Stimulated activated CD8-positive, alpha-beta memory T cell treated with anti-CD3 and anti-CD28 coated beads, Interleukin-7, amount 100 ng/mL, for 1 hour (primary cell): ENCODE results near the gene TMPRSS4.

Experiments
- DNase-seq, 2 donors: peaks; one replicate each; pipeline ENCODE4 v3.0.0-alpha.2; 2020; ENCODE audit warnings: low read depth in 2 of 2

TMPRSS4 gene

GRCh38 chr11:118076754-118077281 lies at the start of gene TMPRSS4:
Gene TMPRSS4 (plus strand): TSS chr11:118077078. CDS start chr11:118077303, 225 bp downstream.
- no peak for DNase-seq

GRCh38 chr11:118027694-118028093 lies 49.2 kb upstream of the TMPRSS4 start:
- no peak for DNase-seq

GRCh38 chr11:118028626-118029025 lies 48.3 kb upstream of the TMPRSS4 start:
- no peak for DNase-seq

- DNase-seq, result no peak
These were observed 43.4 kb upstream of the TMPRSS4 start for GRCh38 chr11:118033443-118033842.

GRCh38 chr11:118042141-118042540 lies 34.7 kb upstream of the TMPRSS4 start:
- DNase-seq, result no peak

GRCh38 chr11:118042796-118043195 lies 34.1 kb upstream of the TMPRSS4 start:
- no peak for DNase-seq

- DNase-seq, result no peak
These were observed 31.7 kb upstream of the TMPRSS4 start for GRCh38 chr11:118045191-118045590.

- DNase-seq, result no peak
These were observed 30.6 kb upstream of the TMPRSS4 start for GRCh38 chr11:118046051-118046963.

GRCh38 chr11:118046964-118047700 lies 29.7 kb upstream of the TMPRSS4 start:
- DNase-seq, result no peak

- no peak for DNase-seq
These were observed 29.1 kb upstream of the TMPRSS4 start for GRCh38 chr11:118047749-118048148.

- no peak for DNase-seq
These were observed 28.2 kb upstream of the TMPRSS4 start for GRCh38 chr11:118048472-118049370.

GRCh38 chr11:118049771-118050170 lies 27.1 kb upstream of the TMPRSS4 start:
- DNase-seq, result no peak

- no peak for DNase-seq
These were observed 26.5 kb upstream of the TMPRSS4 start for GRCh38 chr11:118050208-118050891.

- DNase-seq, result no peak
These were observed 25.7 kb upstream of the TMPRSS4 start for GRCh38 chr11:118051136-118051610.

GRCh38 chr11:118051611-118052461 lies 25.0 kb upstream of the TMPRSS4 start:
- peak; percentile 18 to 38 for DNase-seq

GRCh38 chr11:118052581-118053206 lies 24.2 kb upstream of the TMPRSS4 start:
- DNase-seq, result no peak

- no peak for DNase-seq
These were observed 21.9 kb upstream of the TMPRSS4 start for GRCh38 chr11:118054712-118055640.

- no peak for DNase-seq
These were observed 20.9 kb upstream of the TMPRSS4 start for GRCh38 chr11:118055966-118056365.
